HEK293T (cell line): ENCODE data around the gene DPM1.

Experiments used
- CTCF ChIA-PET: fragments of 350-600 bp; formaldehyde crosslinking; extraction: SDS; loops from one replicate; lab custom pipeline; 2021; ENCODE audit warnings: antibody characterized with exemption, inconsistent platforms; lab: Yijun Ruan, JAX
- POLR2A ChIA-PET: fragments of 350-600 bp; formaldehyde crosslinking; extraction: SDS; loops from one replicate; lab custom pipeline; 2020; ENCODE audit warnings: antibody characterized with exemption, inconsistent platforms; lab: Yijun Ruan, JAX
- DNase-seq: peaks from one replicate; pipeline ENCODE4 v3.0.0; 2012; ENCODE audit warnings: mixed read lengths; ENCODE audit errors: extremely low spot score
- ARNT ChIP-seq: fragments of 450-650 bp; IDR thresholded peaks from 2 replicates; pipeline ENCODE4 v1.6.1; 2017; ENCODE audit warnings: mild to moderate bottlenecking
- BHLHE40 ChIP-seq: fragments of 450-650 bp; IDR thresholded peaks from 2 replicates; pipeline ENCODE4 v1.6.1; 2016; ENCODE audit warnings: mild to moderate bottlenecking, moderate library complexity, borderline replicate concordance
- CTBP1 ChIP-seq: fragments of 450-650 bp; IDR thresholded peaks from 2 replicates; pipeline ENCODE4 v1.6.1; 2016; ENCODE audit warnings: borderline replicate concordance
- ELF4 ChIP-seq: fragments of 450-650 bp; IDR thresholded peaks from 2 replicates; pipeline ENCODE4 v1.6.1; 2017; ENCODE audit warnings: antibody characterized with exemption
- FOXA1 ChIP-seq: fragments of 450-650 bp; IDR thresholded peaks from 2 replicates; pipeline ENCODE4 v1.6.1; 2016; ENCODE audit warnings: mild to moderate bottlenecking
- FOXK2 ChIP-seq: fragments of 450-650 bp; IDR thresholded peaks from 2 replicates; pipeline ENCODE4 v1.6.1; 2016; ENCODE audit warnings: mild to moderate bottlenecking
- FOXM1 ChIP-seq: fragments of 450-650 bp; IDR thresholded peaks from 2 replicates; pipeline ENCODE4 v1.6.1; 2017; ENCODE audit warnings: mild to moderate bottlenecking, borderline replicate concordance
- HDGF ChIP-seq: fragments of 450-650 bp; IDR thresholded peaks from 2 replicates; pipeline ENCODE4 v1.6.1; 2017; ENCODE audit warnings: antibody characterized with exemption, borderline replicate concordance
- L3MBTL2 ChIP-seq: fragments of 450-650 bp; conservative IDR thresholded peaks from 2 replicates; pipeline ENCODE4 v1.6.1; 2016; ENCODE audit warnings: mild to moderate bottlenecking
- LEF1 ChIP-seq: fragments of 450-650 bp; IDR thresholded peaks from 2 replicates; pipeline ENCODE4 v1.6.1; 2017; ENCODE audit warnings: mild to moderate bottlenecking, borderline replicate concordance
- NFRKB ChIP-seq: fragments of 450-650 bp; IDR thresholded peaks from 2 replicates; pipeline ENCODE4 v1.6.1; 2016; ENCODE audit warnings: mild to moderate bottlenecking, moderate library complexity
- PKNOX1 ChIP-seq: fragments of 450-650 bp; IDR thresholded peaks from 2 replicates; pipeline ENCODE4 v1.6.1; 2016
- SP1 ChIP-seq: fragments of 450-650 bp; IDR thresholded peaks from 2 replicates; pipeline ENCODE4 v1.6.1; 2017
- SUZ12 ChIP-seq: fragments of 450-650 bp; IDR thresholded peaks from 2 replicates; pipeline ENCODE4 v1.6.1; 2016; ENCODE audit warnings: mild to moderate bottlenecking
- TARDBP ChIP-seq: fragments of 450-650 bp; IDR thresholded peaks from 2 replicates; pipeline ENCODE4 v1.6.1; 2016
- ZNF384 ChIP-seq: fragments of 450-650 bp; IDR thresholded peaks from 2 replicates; pipeline ENCODE4 v1.6.1; 2016

Gene DPM1

GRCh38 chr20:50911716-50912115, 46.6 kb downstream of the DPM1 start:
- POLR2A ChIA-PET: interaction anchor here (1.2 kb wide), 1 partner anchor 20 kb away, joined by 3 read pairs; the partner anchor contains the start of gene ADNP
- no peak for DNase-seq
- no peak for TF ChIP-seq L3MBTL2
- no peak for TF ChIP-seq NFRKB
- CTCF ChIA-PET: interaction anchor here (1.0 kb wide), 1 partner anchor 18 kb away, joined by 3 read pairs; no protein-coding TSS in a partner anchor

- DNase-seq: no peak
- no peak for TF ChIP-seq PKNOX1
- TF ChIP-seq CTBP1: no peak
- TF ChIP-seq ELF4: no peak
- TF ChIP-seq NFRKB: no peak
- no peak for TF ChIP-seq FOXM1
- CTCF ChIA-PET: interaction anchor here (1.0 kb wide), 1 partner anchor 18 kb away, joined by 3 read pairs; no protein-coding TSS in a partner anchor
- POLR2A ChIA-PET: interaction anchor here (1.2 kb wide), 1 partner anchor 20 kb away, joined by 3 read pairs; the partner anchor contains the start of gene ADNP
Measured at GRCh38 chr20:50911030-50911429, 47.3 kb downstream of the DPM1 start.

- TF ChIP-seq NFRKB (no peak), L3MBTL2 (no peak), CTBP1 (no peak), HDGF (no peak), SUZ12 (no peak), BHLHE40 (no peak), FOXK2 (no peak), ZNF384 (no peak), ELF4 (no peak), FOXM1 (no peak), LEF1 (no peak), TARDBP (no peak)
- CTCF ChIA-PET: no interaction called here
- POLR2A ChIA-PET: no interaction called here
- no peak for DNase-seq
Measured at GRCh38 chr20:50909413-50909812, 48.9 kb downstream of the DPM1 start.

GRCh38 chr20:50904067-50904570, 54.2 kb downstream of the DPM1 start:
- TF ChIP-seq BHLHE40 (no peak), FOXK2 (no peak), LEF1 (no peak), HDGF (no peak), SP1 (no peak), ARNT (no peak), FOXA1 (no peak), ZNF384 (no peak)
- no peak for DNase-seq
- CTCF ChIA-PET: no interaction called here
- POLR2A ChIA-PET: no interaction called here

- ChIA-PET POLR2A (no interaction called here), CTCF (no interaction called here)
- TF ChIP-seq ARNT (no peak), LEF1 (no peak), SP1 (no peak), CTBP1 (no peak), FOXA1 (no peak), L3MBTL2 (no peak), PKNOX1 (no peak), FOXK2 (no peak), FOXM1 (no peak), NFRKB (no peak), BHLHE40 (no peak), ELF4 (no peak), ZNF384 (no peak), TARDBP (no peak), SUZ12 (no peak), HDGF (no peak)
- DNase-seq: no peak
Measured at GRCh38 chr20:50903353-50904051, 54.8 kb downstream of the DPM1 start.

GRCh38 chr20:50901301-50901700, 57.0 kb downstream of the DPM1 start:
- ChIA-PET POLR2A (no interaction called here), CTCF (no interaction called here)
- TF ChIP-seq ARNT (no peak), SP1 (no peak), PKNOX1 (no peak), L3MBTL2 (no peak), ELF4 (no peak), NFRKB (no peak), FOXA1 (no peak), FOXM1 (no peak), LEF1 (no peak), CTBP1 (no peak), HDGF (no peak)
- DNase-seq: no peak
